ENCODE data around the gene WDR81.

The WDR81 gene

GRCh38 chr17:1711804-1712203 lies 12.7 kb upstream of the WDR81 start:
- Histone ChIP-seq H3K4me2 (ENCODE audit: low read length) (no peak overlapping the region), H4K20me1 (ENCODE audit: control insufficient read depth, insufficient read depth, low read depth, low read length) (no peaks in the 10 kb centered on the region), H3K4me3 (ENCODE audit: low read length) (no peak overlapping the region), H3K27ac (ENCODE audit: low read depth, low read length) (no peak overlapping the region), H3K79me2 (ENCODE audit: control insufficient read depth, low read length) (no peaks in the 10 kb centered on the region), H3K4me1 (ENCODE audit: control insufficient read depth, low read length) (peaks cover 31% of the 10 kb centered on the region), H3K27me3 (ENCODE audit: control insufficient read depth, low read length) (peaks cover 74% of the 10 kb centered on the region), H3K36me3 (ENCODE audit: control insufficient read depth, low read length) (no peaks in the 10 kb centered on the region), H3F3A (ENCODE audit: control insufficient read depth, insufficient read depth) (0 out of 2 replicates have a peak, but pooled peaks cover 3% of the 10 kb centered on the region), H3K9me3 (ENCODE audit: control insufficient read depth, insufficient read depth, low read length) (no peaks in the 10 kb centered on the region), H3K9me2 (replicated peaks; ENCODE audit: control insufficient read depth, low read length) (no peaks in the 10 kb centered on the region)
- no peak for TF ChIP-seq CTCF (IDR thresholded peaks at IDR 0.05; ENCODE audit: low read depth, low read length, poor library complexity, severe bottlenecking)
- no peak for TF ChIP-seq EZH2phosphoT487 (IDR thresholded peaks at IDR 0.05; ENCODE audit: borderline replicate concordance, low read length)

GRCh38 chr17:1712271-1712670 lies 12.2 kb upstream of the WDR81 start:
- Histone ChIP-seq H3F3A (ENCODE audit: control insufficient read depth, insufficient read depth) (0 out of 2 replicates have a peak, but pooled peaks cover 3% of the 10 kb centered on the region), H3K27me3 (ENCODE audit: control insufficient read depth, low read length) (peaks cover 70% of the 10 kb centered on the region), H3K4me2 (ENCODE audit: low read length) (no peak overlapping the region), H3K4me3 (ENCODE audit: low read length) (no peak overlapping the region), H3K27ac (ENCODE audit: low read depth, low read length) (no peak overlapping the region), H3K9me2 (replicated peaks; ENCODE audit: control insufficient read depth, low read length) (no peaks in the 10 kb centered on the region), H3K9me3 (ENCODE audit: control insufficient read depth, insufficient read depth, low read length) (no peaks in the 10 kb centered on the region), H3K79me2 (ENCODE audit: control insufficient read depth, low read length) (no peaks in the 10 kb centered on the region), H3K4me1 (ENCODE audit: control insufficient read depth, low read length) (peaks cover 34% of the 10 kb centered on the region), H4K20me1 (ENCODE audit: control insufficient read depth, insufficient read depth, low read depth, low read length) (no peaks in the 10 kb centered on the region), H3K36me3 (ENCODE audit: control insufficient read depth, low read length) (no peaks in the 10 kb centered on the region)
- no peak for TF ChIP-seq EZH2phosphoT487 (IDR thresholded peaks at IDR 0.05; ENCODE audit: borderline replicate concordance, low read length)
- TF ChIP-seq CTCF (IDR thresholded peaks at IDR 0.05; ENCODE audit: low read depth, low read length, poor library complexity, severe bottlenecking) = no peak

GRCh38 chr17:1713160-1713877 lies 11.2 kb upstream of the WDR81 start:
- no peaks in the 10 kb centered on the region for H3K36me3 ChIP-seq (ENCODE audit: control insufficient read depth, low read length)
- peaks cover 59% of the 10 kb centered on the region for H3K27me3 ChIP-seq (ENCODE audit: control insufficient read depth, low read length)
- TF ChIP-seq EZH2phosphoT487 (IDR thresholded peaks at IDR 0.05; ENCODE audit: borderline replicate concordance, low read length) (no peak), CTCF (IDR thresholded peaks at IDR 0.05; ENCODE audit: low read depth, low read length, poor library complexity, severe bottlenecking) (no peak)
- H3K79me2 ChIP-seq (ENCODE audit: control insufficient read depth, low read length) = no peaks in the 10 kb centered on the region
- no peaks in the 10 kb centered on the region for H3K9me3 ChIP-seq (ENCODE audit: control insufficient read depth, insufficient read depth, low read length)
- no peaks in the 10 kb centered on the region for H3K9me2 ChIP-seq (replicated peaks; ENCODE audit: control insufficient read depth, low read length)
- H3F3A ChIP-seq (ENCODE audit: control insufficient read depth, insufficient read depth) = peaks cover 7% of the 10 kb centered on the region; the same call in 1 of the 2 replicates
- H3K4me2 ChIP-seq (ENCODE audit: low read length) = no peak overlapping the region
- no peaks in the 10 kb centered on the region for H4K20me1 ChIP-seq (ENCODE audit: control insufficient read depth, insufficient read depth, low read depth, low read length)
- H3K27ac ChIP-seq (ENCODE audit: low read depth, low read length) = no peak overlapping the region
- H3K4me3 ChIP-seq (ENCODE audit: low read length) = no peak overlapping the region
- peaks cover 43% of the 10 kb centered on the region for H3K4me1 ChIP-seq (ENCODE audit: control insufficient read depth, low read length)

Data from DOHH2 (cell line).